GM21619 (cell line): ENCODE measurements around the gene OTOG.

Experiments
- ATAC-seq: cut with Tn5 transposase; IDR thresholded peaks from one replicate; pipeline ENCODE4 v1.9.1; 2021; ENCODE audit not compliant: unreplicated experiment

OTOG gene

DNA sequence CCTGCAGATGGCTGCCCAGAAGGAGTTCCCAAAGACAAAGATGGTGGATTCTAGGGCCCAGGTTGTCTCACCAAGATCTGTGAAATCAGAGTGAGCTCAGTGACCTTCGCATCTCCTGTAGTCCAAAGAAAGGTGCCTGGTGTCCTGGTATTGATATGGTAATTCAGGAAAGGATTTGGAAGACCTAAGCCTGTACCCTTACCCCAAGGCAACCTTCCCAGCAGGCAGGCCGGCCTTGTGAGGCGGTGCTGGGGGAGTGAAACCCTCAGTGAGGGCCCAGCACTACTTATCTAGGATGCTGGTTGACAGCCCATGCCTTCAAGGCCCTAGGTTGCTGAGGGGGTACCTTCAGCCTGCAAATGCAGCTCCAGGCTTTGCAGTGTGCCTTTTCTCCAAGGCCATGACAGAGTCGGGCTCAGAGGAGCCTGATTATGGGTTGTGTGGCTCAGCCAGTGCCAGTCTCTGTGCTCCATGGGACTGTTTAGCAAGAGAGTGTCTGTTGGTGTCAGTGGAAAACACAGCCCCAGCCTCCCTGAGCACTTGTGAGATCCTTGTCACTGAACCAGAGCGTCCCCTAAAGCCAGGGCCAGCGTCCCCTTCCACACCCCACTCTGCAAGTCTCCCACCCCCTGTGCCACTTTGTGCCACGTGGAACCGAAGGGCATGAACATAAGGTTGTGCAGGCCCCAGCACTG, 99.5 kb downstream of the OTOG start:
- ATAC-seq = no peak

DNA sequence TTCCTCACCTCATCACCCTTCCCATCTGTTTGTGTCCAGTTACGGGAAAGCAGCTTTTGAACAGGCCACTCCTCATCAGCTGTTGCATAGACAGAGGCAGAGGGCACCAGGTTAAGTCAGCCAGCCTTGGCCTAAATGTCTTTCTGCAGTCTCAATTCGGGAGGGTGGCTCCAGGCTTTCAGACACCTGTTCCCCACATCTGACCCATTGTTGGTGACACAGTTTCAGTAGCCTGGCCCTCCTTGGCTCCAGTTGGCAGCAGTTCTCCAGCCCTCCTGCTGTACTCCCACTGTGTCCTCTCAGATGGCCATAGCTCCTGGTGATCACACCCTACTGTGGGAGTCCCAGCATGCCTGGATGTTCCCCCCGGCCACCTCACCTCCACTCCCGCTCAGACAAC, 101.5 kb downstream of the OTOG start:
- no peak for ATAC-seq

DNA sequence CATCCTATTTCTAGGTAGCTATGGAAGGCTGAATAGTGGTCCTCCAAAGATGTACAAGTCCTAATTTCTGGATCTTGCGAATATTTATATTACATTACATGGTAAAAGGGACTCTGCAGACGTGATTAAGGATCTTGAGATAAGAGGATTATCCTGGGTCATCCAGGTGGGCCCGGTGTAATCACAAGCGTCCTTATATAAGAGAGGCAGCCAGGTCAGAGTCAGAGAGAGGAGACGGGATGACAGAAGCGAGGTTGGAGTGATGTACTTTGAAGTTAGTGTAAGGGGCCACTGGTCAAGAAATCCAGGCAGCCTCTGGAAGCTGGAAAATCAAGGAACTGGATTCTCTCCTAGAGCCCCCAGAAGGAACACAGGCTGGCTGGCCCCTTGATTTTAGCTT, 102.2 kb downstream of the OTOG start:
- ATAC-seq = no peak

DNA sequence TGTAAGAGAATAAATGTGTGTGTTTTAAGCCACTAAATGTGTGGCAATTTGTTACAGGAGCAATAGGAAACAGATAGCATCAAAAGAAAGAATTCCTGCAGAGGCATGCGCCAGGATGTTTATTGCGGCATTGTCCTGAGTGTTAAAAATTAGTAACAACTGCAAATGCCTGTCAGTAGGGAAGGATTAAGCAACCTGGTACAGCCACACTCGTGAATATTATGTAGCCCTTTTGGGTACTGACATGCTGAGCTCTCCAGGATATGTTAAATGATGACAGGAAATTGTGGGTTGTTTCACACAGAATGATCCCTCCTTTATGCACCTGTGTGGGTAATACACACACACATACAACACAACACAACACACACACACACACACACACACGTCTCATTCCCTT, 102.6 kb downstream of the OTOG start:
- ATAC-seq = no peak

DNA sequence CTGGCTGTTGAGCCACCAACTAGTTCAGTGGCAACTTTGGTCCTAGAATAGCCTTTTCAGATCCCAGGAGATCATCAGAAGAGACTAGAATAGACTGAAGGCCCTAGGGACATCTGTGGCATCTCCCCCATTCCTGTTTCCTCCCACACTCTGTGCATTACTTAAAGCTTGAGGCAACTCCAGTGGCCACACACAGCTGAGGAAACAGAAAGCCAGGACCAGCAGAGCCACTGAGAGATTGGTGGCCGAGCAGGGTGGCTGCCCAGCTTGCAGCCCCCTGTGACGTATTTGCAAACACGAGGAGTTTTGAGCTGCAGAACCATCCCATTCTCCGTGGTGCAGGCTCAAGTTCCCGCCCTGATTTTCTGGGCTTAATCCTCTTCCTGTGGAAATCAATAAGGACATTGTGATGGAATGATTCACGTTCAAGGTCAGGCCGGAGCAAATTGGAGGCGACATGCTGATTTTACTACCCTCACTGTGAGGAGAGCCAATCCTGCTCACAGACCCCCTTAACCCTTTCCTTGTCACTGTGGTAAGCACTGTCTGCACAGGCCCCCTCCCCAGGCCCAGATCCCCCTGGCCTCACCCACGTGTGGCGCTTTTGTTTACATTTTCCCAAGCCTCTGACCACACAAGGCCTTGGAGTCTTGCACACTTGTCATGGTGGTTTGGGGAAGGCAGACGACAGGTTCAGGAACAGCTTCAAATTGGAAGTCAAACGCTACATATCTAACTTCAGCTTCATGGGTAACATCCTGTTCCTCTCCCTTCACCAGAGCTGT, 103.3 kb downstream of the OTOG start:
- ATAC-seq = no peak

DNA sequence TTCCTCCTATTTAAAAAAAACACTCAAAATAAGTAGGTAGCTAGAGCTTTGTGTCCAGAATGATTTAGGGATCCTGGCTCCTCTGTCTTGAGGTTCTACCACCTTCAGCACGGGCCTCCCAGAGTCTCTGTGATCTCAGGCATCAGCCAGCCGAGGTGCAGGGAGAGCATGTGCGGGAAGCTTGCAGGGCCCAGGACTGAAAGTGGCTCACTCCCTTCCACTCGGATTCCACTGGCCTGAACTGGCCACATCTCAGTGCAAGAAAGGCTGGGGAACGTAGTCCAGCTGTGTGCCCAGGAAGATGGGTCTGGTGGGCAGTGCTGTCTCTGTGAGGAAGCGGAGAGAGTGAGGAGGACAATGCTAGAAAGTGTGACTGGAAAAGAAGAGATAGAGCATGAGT, 104.0 kb downstream of the OTOG start:
- ATAC-seq = no peak

DNA sequence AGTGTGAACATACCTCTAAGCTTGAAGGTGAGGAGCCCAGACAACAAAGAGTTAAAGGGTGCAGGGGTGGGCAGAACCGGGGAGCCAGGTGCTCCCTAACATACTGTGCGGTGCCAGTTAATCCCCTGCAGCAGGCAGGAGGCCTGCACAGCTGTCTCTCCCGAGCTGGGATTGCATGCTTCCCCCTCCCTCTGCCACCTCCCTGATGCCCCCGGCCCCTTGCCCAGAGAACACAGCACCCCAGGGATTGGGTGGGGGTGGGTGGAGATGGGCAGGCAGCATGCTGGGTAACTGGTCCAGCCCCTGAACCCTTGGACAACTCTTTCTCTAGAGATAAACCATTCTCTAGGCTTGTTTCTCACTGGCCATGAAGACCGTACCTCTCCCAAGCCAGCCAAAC, 104.6 kb downstream of the OTOG start:
- no peak for ATAC-seq

DNA sequence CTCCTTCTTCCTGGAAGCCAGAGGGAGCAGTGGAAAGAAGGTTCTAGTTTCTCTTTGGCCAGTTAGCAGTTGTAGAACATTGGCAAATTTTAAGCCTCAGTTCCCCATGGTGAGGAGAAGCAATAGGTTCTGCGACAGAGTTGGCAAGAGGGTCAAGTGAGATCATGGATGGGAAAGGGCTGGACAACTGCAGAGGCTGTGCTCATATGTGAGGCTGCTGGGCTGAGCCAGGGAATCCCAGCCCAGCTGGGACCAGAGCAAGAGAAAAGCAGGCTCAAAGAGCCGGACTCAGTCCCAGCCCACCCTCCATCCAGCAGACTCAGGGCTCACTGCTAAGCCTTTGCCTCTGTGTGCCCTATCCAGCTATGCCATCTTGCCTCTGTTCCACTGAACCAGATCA, 105.5 kb downstream of the OTOG start:
- no peak for ATAC-seq

DNA sequence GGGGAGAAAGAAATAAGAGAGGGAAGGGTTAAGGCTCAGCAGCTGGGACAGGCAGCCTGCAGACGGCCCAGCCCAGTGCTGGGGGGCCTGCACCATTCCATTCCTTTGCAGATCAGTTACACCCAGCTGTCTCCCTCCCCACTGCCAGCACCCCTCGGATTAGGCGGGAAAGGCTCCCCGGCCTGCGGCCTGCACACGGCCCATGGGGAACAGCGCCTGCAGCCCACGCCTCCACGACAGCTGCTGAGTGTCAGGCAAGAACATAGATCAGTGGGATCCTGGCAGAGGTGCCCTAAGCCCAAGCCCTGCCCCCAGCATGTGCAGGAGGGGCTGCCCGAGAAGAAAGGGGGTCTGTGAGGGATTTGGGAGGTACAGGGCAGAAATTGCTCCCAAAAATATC, 106.6 kb downstream of the OTOG start:
- no peak for ATAC-seq

DNA sequence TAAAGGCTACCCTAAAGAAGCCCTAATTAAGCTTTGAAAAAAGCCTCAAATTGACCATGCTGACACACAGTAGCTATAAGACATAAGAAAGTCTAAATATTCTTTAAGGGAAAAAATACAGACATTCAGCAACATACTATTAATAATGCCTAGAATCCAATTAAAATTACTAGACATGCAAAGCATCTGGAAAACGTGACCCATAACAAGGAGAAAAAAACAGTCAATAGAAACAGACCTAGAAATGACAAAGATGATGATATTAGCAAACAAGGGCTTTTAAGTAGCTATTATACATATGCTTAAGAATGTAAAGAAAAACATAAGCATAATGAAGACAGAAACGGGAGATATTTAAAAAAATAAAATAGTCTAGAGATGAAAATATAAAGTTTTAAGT, 108.6 kb downstream of the OTOG start:
- ATAC-seq = no peak

DNA sequence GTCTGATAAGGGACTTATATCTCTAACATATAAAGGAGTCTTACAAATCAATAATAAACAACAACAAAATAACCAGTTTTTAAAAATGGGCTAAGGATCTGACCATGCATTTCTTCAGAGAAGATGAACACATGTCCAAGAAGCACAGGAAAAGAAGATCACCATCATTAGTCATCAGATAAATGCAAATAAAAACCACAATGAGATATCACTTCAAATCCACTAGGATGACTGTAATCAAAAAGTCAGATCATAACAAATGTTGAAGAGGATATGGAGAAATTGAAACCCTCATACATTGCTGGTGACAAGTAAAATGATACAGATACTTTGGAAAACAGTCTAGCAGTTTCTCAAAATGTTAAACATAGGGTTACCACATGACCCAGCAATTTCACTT, 111.2 kb downstream of the OTOG start:
- no peak for ATAC-seq

DNA sequence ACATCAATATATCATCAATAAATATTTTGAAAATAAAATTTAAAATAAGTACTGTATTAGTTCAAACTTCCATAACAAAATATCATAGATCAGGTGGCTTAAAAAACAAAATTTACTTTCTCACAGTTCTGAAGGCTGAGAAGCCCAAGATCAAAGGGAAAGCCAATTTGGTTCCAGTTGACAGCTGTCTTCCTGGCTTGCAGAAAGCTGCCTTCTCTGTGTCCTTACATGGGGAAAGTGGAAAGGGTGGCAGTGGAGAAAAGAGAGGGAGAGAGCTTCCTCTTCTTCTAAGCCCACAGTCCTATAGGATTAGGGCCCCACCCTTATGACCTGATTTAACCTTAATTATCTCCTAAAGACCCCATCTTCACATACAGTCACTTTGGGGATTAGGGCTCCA, 121.1 kb downstream of the OTOG start:
- no peak for ATAC-seq

DNA sequence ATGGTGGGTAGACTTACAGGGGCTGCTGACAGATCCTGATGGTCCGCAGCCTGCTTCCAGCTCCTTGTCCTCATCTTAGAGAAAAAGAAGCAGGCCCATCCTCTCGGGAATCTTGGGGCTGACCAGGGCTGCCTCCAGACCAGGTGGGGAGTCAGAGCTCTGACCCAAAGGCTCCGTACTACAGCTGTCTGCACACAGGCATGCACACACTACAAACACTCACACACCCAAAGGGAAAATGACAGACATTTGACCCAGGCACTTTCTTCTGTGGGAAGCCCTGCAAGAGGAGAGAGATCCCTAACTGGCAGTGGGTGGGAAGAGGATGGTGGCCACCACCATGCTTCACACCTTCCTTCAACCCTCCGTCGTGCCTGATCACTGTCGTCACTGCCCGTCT, 125.4 kb downstream of the OTOG start:
- ATAC-seq = no peak

DNA sequence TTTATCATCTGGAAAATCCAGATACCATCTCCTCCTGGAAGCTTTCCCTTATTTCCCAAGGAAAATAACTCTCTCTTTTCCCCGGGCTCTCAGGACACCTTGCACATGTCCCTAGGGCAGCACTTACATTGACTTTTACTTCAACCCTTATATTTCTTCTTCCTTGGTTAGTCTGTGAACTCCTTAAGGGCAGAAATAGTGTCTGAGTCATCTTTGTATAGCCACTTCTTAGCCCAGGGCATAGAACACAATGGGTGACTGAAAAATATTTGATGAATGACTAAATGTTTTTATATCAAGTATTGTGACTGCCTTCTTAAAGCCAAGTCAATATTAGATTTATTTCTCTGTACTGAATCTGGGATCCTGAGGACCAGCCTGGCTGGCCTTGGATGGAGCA, 126.9 kb downstream of the OTOG start:
- ATAC-seq = no peak

DNA sequence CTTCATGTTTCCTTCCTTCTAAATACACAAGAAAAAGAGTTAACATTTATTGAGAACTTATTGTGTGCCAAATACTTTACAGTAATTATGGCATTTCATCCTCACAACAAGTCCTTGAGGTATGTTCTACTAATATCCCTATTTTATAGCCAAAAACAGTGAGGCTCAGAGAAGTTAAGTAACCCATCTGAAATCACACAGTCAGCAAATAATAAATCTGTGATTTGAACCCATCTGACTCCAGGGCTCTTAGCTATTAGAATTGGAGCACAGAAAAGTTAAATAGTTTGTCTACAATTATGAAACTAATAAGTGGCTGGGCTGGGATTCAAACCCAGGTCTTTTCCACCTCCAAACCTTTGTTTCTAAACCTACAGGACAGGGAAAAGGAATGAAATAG, 135.8 kb downstream of the OTOG start:
- no peak for ATAC-seq

DNA sequence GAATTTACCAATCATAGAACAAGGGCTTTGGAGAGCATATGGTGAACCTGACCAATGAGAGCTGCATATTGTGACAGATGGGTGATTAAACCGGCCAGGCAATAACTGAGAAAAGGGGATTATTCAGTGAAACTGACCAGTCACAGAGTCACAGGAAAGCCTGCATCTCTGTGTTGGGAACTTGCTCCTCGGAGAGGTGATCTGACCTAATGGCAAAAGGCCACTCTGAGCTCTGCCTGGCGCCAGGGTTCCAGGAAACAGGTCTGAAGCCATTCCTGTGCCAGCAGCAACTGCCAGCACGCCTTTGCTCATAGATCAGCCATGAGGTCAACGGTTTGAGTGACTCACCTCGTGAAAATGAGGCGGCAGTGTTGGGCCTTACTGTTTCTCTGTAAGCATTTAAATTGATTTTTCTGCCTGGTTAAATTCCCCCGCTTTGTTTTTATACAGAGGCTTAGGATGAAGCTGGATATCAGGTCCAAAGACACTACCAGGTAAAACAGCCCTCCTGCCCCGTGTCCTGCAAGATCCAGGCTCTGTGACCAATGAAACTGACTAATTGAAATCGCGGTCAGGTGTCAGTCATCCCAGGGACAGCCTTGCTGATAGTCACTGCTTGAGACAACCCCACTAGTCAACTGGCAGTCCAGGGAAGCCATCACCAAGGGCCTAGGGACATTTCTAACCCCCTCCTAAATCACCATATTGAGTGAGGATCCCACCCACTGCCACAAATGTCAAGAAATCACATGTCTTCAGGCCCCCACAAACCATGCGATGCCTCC, 136.5 kb downstream of the OTOG start:
- no peak for ATAC-seq

DNA sequence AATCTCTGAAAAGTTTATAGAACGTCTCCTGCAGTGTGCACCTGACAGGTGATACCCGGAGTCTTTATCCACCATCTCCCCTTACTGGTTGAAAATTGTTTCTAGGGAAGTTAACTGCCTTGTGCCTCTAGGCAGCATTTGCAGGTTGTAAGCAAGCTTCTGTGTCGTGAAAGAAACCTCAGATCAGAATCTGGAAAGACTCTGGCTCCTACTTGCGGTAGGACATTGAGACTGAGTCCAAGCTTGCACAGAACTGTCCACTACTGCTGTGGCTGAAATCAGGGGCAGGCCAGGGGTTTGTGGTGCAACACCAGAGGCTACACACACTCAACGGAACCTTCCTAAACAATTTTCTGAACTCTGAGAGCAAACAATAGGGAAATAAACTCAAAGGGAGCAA, 137.5 kb downstream of the OTOG start:
- ATAC-seq = no peak

DNA sequence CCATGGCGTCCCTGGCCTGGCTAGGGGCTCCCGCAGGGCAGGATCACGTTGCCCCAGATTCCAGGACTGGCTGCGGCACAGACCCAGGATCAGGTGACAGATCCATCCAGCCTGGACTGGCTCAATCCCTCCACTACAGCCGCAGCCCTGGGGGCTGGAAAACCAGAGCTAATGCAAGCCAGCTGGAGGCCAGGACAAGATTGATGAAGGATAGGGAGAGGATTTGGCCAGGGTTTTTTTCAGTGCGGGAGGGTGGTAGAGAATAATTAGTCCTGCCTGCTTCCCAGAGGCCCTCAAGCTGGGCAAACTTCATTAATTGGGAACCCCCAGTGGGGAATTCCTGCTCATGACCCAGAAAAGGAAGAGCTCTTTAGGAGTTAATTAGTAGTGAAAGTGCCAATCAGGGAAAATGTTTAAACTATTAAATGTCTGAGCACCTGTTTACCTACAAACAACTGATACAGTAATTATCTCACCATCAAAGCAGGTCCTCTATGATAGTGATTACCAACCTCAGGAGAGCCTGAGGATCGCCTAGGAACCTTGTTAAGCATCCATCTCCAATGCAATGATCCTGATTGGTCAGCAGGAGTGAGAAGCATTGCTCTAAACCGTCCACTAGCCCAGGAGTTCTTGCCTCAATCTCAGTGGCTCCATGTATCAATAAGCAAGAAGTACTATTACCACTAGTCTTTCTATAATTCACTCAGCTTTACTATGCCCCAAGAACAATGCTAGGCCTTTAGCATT, 139.3 kb downstream of the OTOG start:
- ATAC-seq = no peak

DNA sequence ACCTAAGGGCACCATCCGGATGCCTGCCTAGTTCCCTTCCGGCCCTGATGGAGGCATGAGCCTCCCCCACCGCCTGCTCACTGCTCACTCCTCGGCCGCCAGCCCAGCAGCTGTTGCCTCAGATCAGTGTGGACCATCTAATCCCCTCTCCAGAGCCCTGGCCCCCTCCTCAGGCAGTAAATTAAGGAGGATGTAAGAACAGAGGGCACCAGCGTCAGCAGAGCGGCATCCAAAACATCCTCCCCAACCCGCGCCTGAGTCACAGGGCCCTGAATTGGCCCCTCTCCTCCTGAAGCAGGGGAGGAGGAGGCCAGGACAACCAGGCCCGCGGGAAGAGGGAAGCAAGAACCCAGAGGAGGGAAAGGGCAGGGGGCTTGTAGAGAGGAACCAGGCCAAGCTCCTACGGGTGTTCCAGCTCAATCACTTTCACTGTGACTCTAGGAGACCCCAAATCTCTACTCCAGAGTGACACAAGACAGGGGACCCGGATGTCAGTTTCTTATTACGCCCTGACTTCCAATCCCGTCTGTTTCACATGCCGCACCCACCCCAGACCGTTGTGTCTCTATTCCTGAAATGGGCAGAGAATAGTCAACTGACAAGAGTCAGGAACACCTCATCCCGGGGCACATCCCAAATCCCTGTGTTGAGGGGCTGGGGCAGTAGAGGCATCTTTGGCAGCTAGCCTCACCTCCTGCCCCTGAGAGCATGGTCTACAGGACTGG, 141.0 kb downstream of the OTOG start:
- no peak for ATAC-seq

DNA sequence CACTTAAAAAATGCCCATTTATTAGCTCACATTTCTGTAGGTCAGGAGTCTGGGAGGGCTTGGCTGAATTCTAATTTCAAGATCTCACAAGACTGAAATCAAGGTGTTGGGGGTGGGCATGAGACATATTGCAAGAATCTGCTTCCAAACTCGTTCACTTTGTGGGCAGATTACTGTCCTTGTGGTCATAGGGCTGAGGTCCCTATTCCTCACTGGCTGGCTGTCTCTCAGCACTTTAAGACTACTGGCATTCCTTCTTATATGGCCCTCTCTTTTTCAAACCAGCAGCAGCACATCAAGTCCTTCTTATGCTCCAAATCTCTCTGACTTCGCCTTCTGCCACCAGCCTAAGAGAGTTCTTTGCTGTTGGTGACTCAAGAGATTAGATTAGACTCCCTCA, 144.5 kb downstream of the OTOG start:
- no peak for ATAC-seq

DNA sequence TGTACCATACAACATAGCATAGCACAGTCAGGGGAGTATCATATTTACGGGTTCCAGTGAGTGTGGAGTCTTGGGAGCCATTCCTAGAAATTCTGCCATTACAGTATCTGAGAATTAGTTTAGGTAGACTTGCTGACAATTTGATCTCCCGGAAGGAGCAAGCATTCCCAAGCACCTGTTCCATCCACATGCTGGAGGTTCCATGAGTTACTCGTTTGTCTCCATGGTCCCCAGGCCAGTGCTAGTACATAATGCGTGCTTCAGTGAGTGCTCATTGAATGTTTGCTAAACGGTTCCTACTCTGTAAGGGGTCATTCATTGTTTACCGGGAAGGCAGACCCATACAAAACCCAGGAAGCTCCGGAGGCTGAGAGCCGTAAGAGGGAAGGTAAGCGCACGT, 144.9 kb downstream of the OTOG start:
- ATAC-seq = no peak
